ENCODE results near the gene NEK1. TPM values are rescaled to one million over a fixed set of nuclear protein-coding genes. Genes with fewer than 3 reads are reported as not detected.
"Not testable (repeated sequence)": the region's sequence is repeated elsewhere in the genome, so short reads cannot be mapped to it uniquely, and the experiment has no call there.

Gene NEK1
- total and polyA plus RNA-seq, 12 donors = 4.2 to 23.0 (median 12.3) TPM

- 82 to 95% (median 90%) methylated on average over 2 of the region's 2 CpGs for WGBS, 4 donors
- Histone ChIP-seq H3K4me1 (replicated peaks in 1 of 2) (no peaks in the 10 kb centered on the region), H3K9me3 (replicated peaks in 1 of 3) (peaks cover 0 to 4% (median 0%) of the 10 kb centered on the region in 3 donors), H3K36me3 (replicated peaks in 1 of 2) (peaks cover 0 to 6% of the 10 kb centered on the region in 2 donors), H3K27ac (no peak overlapping the region), H3K27me3 (no peaks in the 10 kb centered on the region), H3K4me3 (no peak overlapping the region)
- no peak for DNase-seq
- intact Hi-C loops (cut with DNase I) = no loop called here
- TF ChIP-seq POLR2A (IDR thresholded peaks at IDR 0.05) = no peak
- TF ChIP-seq CTCF (IDR thresholded peaks at IDR 0.05) = no peak
Observed at GRCh38 chr4:169506903-169507302, 105.5 kb downstream of the NEK1 start.

- H3K27ac ChIP-seq; intact Hi-C loops (cut with DNase I); DNase-seq; H3K36me3 ChIP-seq (replicated peaks in 1 of 2); H3K27me3 ChIP-seq; H3K4me3 ChIP-seq; H3K9me3 ChIP-seq (replicated peaks in 1 of 3); H3K4me1 ChIP-seq (replicated peaks in 1 of 2): not testable (repeated sequence)
- WGBS, 4 donors = 98 to 100% (median 99%) methylated on average over 10 to 11 of the region's 11 CpGs
Observed at GRCh38 chr4:169499907-169500306, 112.5 kb downstream of the NEK1 start.

GRCh38 chr4:169494234-169494633 lies 118.1 kb downstream of the NEK1 start:
- H3K27ac ChIP-seq; DNase-seq; H3K27me3 ChIP-seq; H3K4me1 ChIP-seq (replicated peaks in 1 of 2); H3K9me3 ChIP-seq (replicated peaks in 1 of 3); H3K36me3 ChIP-seq (replicated peaks in 1 of 2); H3K4me3 ChIP-seq: not testable (repeated sequence)
- WGBS, 4 donors = 94 to 98% (median 97%) methylated on average over 3 of the region's 3 CpGs
- intact Hi-C loops (cut with DNase I) = loop anchor here in 1 of 2 donors (5.0 kb wide), 1 partner anchor 572 kb away; no protein-coding TSS in a partner anchor

DNA sequence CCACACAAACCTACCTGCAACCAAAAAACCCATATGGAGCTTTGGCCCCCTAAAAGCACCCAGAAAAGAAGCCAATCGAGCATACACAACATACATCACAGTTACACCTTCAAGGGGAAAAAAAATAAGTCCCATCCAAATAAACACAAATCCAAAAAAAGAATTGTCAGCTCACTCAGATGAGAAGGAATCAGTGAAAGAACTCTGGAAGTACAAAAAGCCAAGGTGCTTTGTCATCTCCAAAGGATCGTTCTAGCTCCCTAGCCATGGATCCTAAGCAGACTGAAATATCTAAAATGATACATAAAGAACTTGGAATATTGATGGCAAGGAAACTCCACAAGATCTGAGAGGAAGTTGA lies 119.2 kb downstream of the NEK1 start:
- Histone ChIP-seq H3K9me3 (replicated peaks in 1 of 3) (peaks cover 0 to 4% (median 0%) of the 10 kb centered on the region in 3 donors), H3K27me3 (no peaks in the 10 kb centered on the region), H3K36me3 (replicated peaks in 1 of 2) (no peaks in the 10 kb centered on the region), H3K4me3 (no peak overlapping the region), H3K4me1 (replicated peaks in 1 of 2) (no peaks in the 10 kb centered on the region), H3K27ac (no peak overlapping the region)
- no peak for DNase-seq
- WGBS, 4 donors = 68 to 76% (median 71%) methylated on average over 2 of the region's 2 CpGs
- no peak for TF ChIP-seq CTCF (IDR thresholded peaks at IDR 0.05)
- no peak for TF ChIP-seq POLR2A (IDR thresholded peaks at IDR 0.05)
- intact Hi-C loops (cut with DNase I) = loop anchor here in 1 of 2 donors (5.0 kb wide), 1 partner anchor 571 kb away; no protein-coding TSS in a partner anchor

- intact Hi-C loops (cut with DNase I) = loop anchor here in 1 of 2 donors (5.0 kb wide), 1 partner anchor 570 kb away; no protein-coding TSS in a partner anchor
- H3K36me3 ChIP-seq (replicated peaks in 1 of 2) = no peaks in the 10 kb centered on the region
Observed at GRCh38 chr4:169492436-169493163, 119.8 kb downstream of the NEK1 start.

More at GRCh38 chr4:169492436-169493163, 119.8 kb downstream of the NEK1 start:
- Histone ChIP-seq H3K9me3 (replicated peaks in 1 of 3) (peaks cover 0 to 4% (median 0%) of the 10 kb centered on the region in 3 donors), H3K27ac (no peak overlapping the region), H3K4me1 (replicated peaks in 1 of 2) (no peaks in the 10 kb centered on the region), H3K4me3 (no peak overlapping the region), H3K27me3 (no peaks in the 10 kb centered on the region)
- 65 to 72% (median 70%) methylated on average over 6 to 10 of the region's 10 CpGs for WGBS, 4 donors
- TF ChIP-seq CTCF (IDR thresholded peaks at IDR 0.05) = peak; percentile 28 to 61 (median 56)
- TF ChIP-seq POLR2A (IDR thresholded peaks at IDR 0.05) = no peak
- peak in 4 of 7 donors; percentile 8 to 29 (median 12) for DNase-seq
